ENCODE measurements around the gene CCND2.

DNA sequence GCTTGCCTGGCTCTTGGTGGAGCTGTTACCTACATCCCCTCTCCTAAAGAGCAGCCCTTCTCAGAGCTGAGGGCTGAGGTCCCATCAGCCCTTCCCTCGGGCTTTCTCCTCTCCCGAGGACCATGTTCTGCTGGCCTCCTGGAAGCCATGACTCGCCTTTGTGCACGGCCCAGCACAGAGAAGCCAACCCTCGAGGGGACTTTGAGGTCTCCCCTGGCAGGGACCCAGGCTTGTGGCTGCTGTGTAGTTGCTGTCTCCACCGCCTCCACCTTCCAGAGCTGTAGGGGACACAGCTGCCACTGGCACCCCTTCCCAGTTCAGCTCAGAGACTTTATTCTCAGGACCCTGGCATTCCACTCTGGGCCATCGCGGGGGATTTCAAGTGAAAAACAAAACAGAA lies 22.9 kb upstream of the CCND2 start:
- TF ChIP-seq, protein P1, sequence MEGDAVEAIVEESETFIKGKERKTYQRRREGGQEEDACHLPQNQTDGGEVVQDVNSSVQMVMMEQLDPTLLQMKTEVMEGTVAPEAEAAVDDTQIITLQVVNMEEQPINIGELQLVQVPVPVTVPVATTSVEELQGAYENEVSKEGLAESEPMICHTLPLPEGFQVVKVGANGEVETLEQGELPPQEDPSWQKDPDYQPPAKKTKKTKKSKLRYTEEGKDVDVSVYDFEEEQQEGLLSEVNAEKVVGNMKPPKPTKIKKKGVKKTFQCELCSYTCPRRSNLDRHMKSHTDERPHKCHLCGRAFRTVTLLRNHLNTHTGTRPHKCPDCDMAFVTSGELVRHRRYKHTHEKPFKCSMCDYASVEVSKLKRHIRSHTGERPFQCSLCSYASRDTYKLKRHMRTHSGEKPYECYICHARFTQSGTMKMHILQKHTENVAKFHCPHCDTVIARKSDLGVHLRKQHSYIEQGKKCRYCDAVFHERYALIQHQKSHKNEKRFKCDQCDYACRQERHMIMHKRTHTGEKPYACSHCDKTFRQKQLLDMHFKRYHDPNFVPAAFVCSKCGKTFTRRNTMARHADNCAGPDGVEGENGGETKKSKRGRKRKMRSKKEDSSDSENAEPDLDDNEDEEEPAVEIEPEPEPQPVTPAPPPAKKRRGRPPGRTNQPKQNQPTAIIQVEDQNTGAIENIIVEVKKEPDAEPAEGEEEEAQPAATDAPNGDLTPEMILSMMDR (IDR thresholded peaks at IDR 0.05), result no peak
- TF ChIP-seq POLR2A (IDR thresholded peaks at IDR 0.05), result no peak

All from ovary (tissue), 3 donors.